HG03469 (cell line): ENCODE results near the gene ABCA4.
"Not testable (repeated sequence)": the region's sequence is repeated elsewhere in the genome, so short reads cannot be mapped to it uniquely, and the experiment has no call there.

Experiments used
- ATAC-seq: cut with Tn5 transposase; IDR thresholded peaks from one replicate; pipeline ENCODE4 v1.9.1; 2021; ENCODE audit warnings: mild to moderate bottlenecking, moderate library complexity, moderate number of reproducible peaks; ENCODE audit not compliant: unreplicated experiment

Gene ABCA4

GRCh38 chr1:94120991-94121390 lies at the start of gene ABCA4:
ABCA4 (minus strand) TSS chr1:94121148; CDS start chr1:94121045, 103 bp downstream.
- no peak for ATAC-seq

- ATAC-seq: no peak
These were observed 48.2 kb upstream of the ABCA4 start for GRCh38 chr1:94169126-94169525.

- ATAC-seq: no peak
These were observed 44.9 kb upstream of the ABCA4 start for GRCh38 chr1:94165843-94166242.

- ATAC-seq: not testable (repeated sequence)
These were observed 43.9 kb upstream of the ABCA4 start for GRCh38 chr1:94164885-94165284.

GRCh38 chr1:94164121-94164520 lies 43.2 kb upstream of the ABCA4 start:
- not testable (repeated sequence) for ATAC-seq

- not testable (repeated sequence) for ATAC-seq
These were observed 42.3 kb upstream of the ABCA4 start for GRCh38 chr1:94163249-94163648.

GRCh38 chr1:94160811-94161210 lies 39.9 kb upstream of the ABCA4 start:
- ATAC-seq: no peak

- ATAC-seq: no peak
These were observed 35.2 kb upstream of the ABCA4 start for GRCh38 chr1:94156096-94156625.

- no peak for ATAC-seq
These were observed 34.0 kb upstream of the ABCA4 start for GRCh38 chr1:94154989-94155388.

GRCh38 chr1:94153133-94153532 lies 32.2 kb upstream of the ABCA4 start:
- ATAC-seq: no peak

GRCh38 chr1:94149166-94149565 lies 28.2 kb upstream of the ABCA4 start:
- not testable (repeated sequence) for ATAC-seq

GRCh38 chr1:94146273-94146672 lies 25.3 kb upstream of the ABCA4 start:
- no peak for ATAC-seq

- ATAC-seq: no peak
These were observed 23.9 kb upstream of the ABCA4 start for GRCh38 chr1:94144836-94145235.

- no peak for ATAC-seq
These were observed 22.8 kb upstream of the ABCA4 start for GRCh38 chr1:94143809-94144176.

GRCh38 chr1:94143173-94143808 lies 22.3 kb upstream of the ABCA4 start:
- no peak for ATAC-seq

GRCh38 chr1:94142583-94142982 lies 21.6 kb upstream of the ABCA4 start:
- ATAC-seq: no peak

GRCh38 chr1:94142022-94142421 lies 21.1 kb upstream of the ABCA4 start:
- ATAC-seq: no peak

- no peak for ATAC-seq
These were observed 11.2 kb upstream of the ABCA4 start for GRCh38 chr1:94132111-94132510.

GRCh38 chr1:94130851-94131595 lies 10.1 kb upstream of the ABCA4 start:
- no peak for ATAC-seq

GRCh38 chr1:94126651-94127050 lies 5.7 kb upstream of the ABCA4 start:
- no peak for ATAC-seq

- no peak for ATAC-seq
These were observed 4.9 kb upstream of the ABCA4 start for GRCh38 chr1:94125551-94126514.
